ENCODE data around the gene CHST8.
A peak's percentile ranks its signal among the peaks of the same experiment; 100 is the strongest.

The CHST8 gene

DNA sequence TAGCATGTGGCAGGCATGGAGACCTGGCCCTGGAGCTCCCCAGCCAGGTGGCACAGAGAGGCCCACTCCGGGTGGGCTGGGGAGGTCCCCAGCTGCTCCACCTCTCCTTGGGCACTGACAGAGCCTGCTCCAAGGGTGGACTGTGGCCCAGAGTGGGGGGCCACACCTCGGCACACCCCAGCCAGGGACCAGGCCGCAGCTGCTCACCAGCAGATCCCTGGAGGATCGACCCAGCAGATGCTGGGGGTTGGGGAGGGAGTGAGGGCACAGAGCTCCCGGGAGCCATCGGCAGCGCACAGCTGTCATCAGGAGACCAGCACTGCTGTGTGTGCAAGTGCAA lies 102.9 kb downstream of the CHST8 start:
- 77% methylated on average over 7 of the region's 7 CpGs for whole genome bisulfite sequencing
- Histone ChIP-seq H3K23ac (ENCODE audit: low read length in 2 of 2) (no peak overlapping the region), H2AK5ac (ENCODE audit: low read length, severe bottlenecking) (no peak overlapping the region), H3K79me1 (replicated peaks; ENCODE audit: low read length, poor library complexity, severe bottlenecking) (no peaks in the 10 kb centered on the region), H3K14ac (ENCODE audit: low read length in 2 of 2) (no peak overlapping the region), H3K27me3 (ENCODE audit: control insufficient read depth in 1 of 2, insufficient read depth in 1 of 2, low read length in 2 of 2) (peaks cover 0 to 8% of the 10 kb centered on the region in 2 experiments), H2BK5ac (ENCODE audit: low read depth, low read length, poor library complexity, severe bottlenecking) (no peak overlapping the region), H3K9ac (ENCODE audit: low read length) (no peak overlapping the region), H2BK12ac (ENCODE audit: low read length in 2 of 2) (no peak overlapping the region), H3K4me2 (ENCODE audit: low read length, poor library complexity, severe bottlenecking) (no peak overlapping the region), H3K36me3 (ENCODE audit: control insufficient read depth in 1 of 2, insufficient read depth in 2 of 2, low read depth in 1 of 2, low read length in 2 of 2) (no peaks in the 10 kb centered on the region), H2BK15ac (ENCODE audit: low read depth, poor library complexity, severe bottlenecking) (no peak overlapping the region), H3K4me1 (ENCODE audit: control insufficient read depth, insufficient read depth, low read depth, low read length) (peaks cover 2% of the 10 kb centered on the region), H3K27ac (ENCODE audit: low read length, poor library complexity, severe bottlenecking) (no peak overlapping the region), H4K91ac (ENCODE audit: low read length) (no peak overlapping the region), H4K8ac (ENCODE audit: low read length) (no peak overlapping the region), H2AFZ (ENCODE audit: low read depth, low read length) (no peak overlapping the region), H3K4me3 (ENCODE audit: insufficient read depth in 1 of 2, low read depth in 1 of 2, low read length in 2 of 2) (no peak overlapping the region), H3K4ac (ENCODE audit: low read depth in 1 of 2, low read length in 2 of 2) (no peak overlapping the region), H2BK120ac (ENCODE audit: low read depth, low read length) (no peak overlapping the region), H3K18ac (ENCODE audit: low read depth in 1 of 2, low read length in 2 of 2) (no peak overlapping the region), H3K9me3 (ENCODE audit: control insufficient read depth, low read length) (peaks cover 11% of the 10 kb centered on the region)
- no peak for DNase-seq

DNA sequence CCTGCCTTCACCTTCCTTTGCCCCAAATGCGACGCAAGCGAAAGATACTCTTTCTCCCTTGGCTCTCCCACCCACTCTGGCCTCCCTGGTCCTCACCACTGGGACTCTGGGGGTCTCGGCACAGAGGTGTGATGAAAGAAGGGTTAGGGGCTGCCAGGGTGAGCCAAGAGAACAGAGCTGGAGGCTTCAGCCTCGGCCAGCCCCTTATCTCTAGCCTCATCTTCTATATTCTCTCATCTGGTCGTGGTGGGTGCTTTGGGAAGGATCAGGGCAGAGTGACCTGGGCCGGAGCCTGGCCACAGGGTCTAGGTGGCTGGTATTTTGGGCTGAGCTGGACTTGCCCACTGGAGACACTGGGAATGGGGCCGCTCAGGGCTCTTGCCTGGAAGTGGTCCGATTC lies 103.8 kb downstream of the CHST8 start:
- H3K4ac ChIP-seq (ENCODE audit: low read depth in 1 of 2, low read length in 2 of 2) = no peak overlapping the region
- H2BK15ac ChIP-seq (ENCODE audit: low read depth, poor library complexity, severe bottlenecking) = no peak overlapping the region
- no peak overlapping the region for H2AFZ ChIP-seq (ENCODE audit: low read depth, low read length)
- H3K14ac ChIP-seq (ENCODE audit: low read length in 2 of 2) = no peak overlapping the region
- no peaks in the 10 kb centered on the region for H3K36me3 ChIP-seq (ENCODE audit: control insufficient read depth in 1 of 2, insufficient read depth in 2 of 2, low read depth in 1 of 2, low read length in 2 of 2)
- H2BK120ac ChIP-seq (ENCODE audit: low read depth, low read length) = no peak overlapping the region
- peaks cover 12% of the 10 kb centered on the region for H3K9me3 ChIP-seq (ENCODE audit: control insufficient read depth, low read length)
- H3K4me2 ChIP-seq (ENCODE audit: low read length, poor library complexity, severe bottlenecking) = no peak overlapping the region
- no peaks in the 10 kb centered on the region for H3K79me1 ChIP-seq (replicated peaks; ENCODE audit: low read length, poor library complexity, severe bottlenecking)
- no peak overlapping the region for H2BK12ac ChIP-seq (ENCODE audit: low read length in 2 of 2)
- no peak overlapping the region for H3K23ac ChIP-seq (ENCODE audit: low read length in 2 of 2)
- H2BK5ac ChIP-seq (ENCODE audit: low read depth, low read length, poor library complexity, severe bottlenecking) = no peak overlapping the region
- no peak overlapping the region for H4K8ac ChIP-seq (ENCODE audit: low read length)
- no peak overlapping the region for H2AK5ac ChIP-seq (ENCODE audit: low read length, severe bottlenecking)
- H3K4me3 ChIP-seq (ENCODE audit: insufficient read depth in 1 of 2, low read depth in 1 of 2, low read length in 2 of 2) = no peak overlapping the region
- H3K4me1 ChIP-seq (ENCODE audit: control insufficient read depth, insufficient read depth, low read depth, low read length) = peaks cover 2% of the 10 kb centered on the region
- no peak overlapping the region for H4K91ac ChIP-seq (ENCODE audit: low read length)
- H3K27me3 ChIP-seq (ENCODE audit: control insufficient read depth in 1 of 2, insufficient read depth in 1 of 2, low read length in 2 of 2) = peaks cover 0 to 8% of the 10 kb centered on the region in 2 experiments
- H3K27ac ChIP-seq (ENCODE audit: low read length, poor library complexity, severe bottlenecking) = no peak overlapping the region
- DNase-seq = no peak
- 85% methylated on average over 4 of the region's 9 CpGs for WGBS
- no peak overlapping the region for H3K18ac ChIP-seq (ENCODE audit: low read depth in 1 of 2, low read length in 2 of 2)
- H3K9ac ChIP-seq (ENCODE audit: low read length) = no peak overlapping the region

DNA sequence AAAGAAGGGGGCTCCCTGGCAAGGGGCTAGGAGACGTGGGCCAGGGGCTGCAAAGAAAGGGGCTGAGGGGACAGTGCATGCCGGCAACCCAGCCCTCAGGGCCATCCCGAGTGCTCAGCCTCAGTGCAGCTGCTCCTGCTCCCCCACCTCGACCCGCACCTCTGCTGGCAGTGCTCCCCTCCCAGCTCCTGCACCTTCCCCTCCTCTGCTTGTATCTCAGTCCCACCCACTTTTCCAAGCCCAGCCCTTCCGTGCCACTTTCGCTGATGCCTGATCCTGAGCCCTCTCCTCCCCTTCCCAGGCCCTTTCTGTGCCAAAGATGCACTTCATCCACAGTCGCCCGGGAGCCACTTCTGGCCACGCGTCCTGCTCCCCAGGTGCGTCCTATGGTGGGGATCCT lies 105.0 kb downstream of the CHST8 start:
- Histone ChIP-seq H3K23ac (ENCODE audit: low read length in 2 of 2) (no peak overlapping the region), H3K4me1 (ENCODE audit: control insufficient read depth, insufficient read depth, low read depth, low read length) (peaks cover 2% of the 10 kb centered on the region), H2AFZ (ENCODE audit: low read depth, low read length) (no peak overlapping the region), H4K8ac (ENCODE audit: low read length) (no peak overlapping the region), H2BK120ac (ENCODE audit: low read depth, low read length) (no peak overlapping the region), H3K9ac (ENCODE audit: low read length) (no peak overlapping the region), H2BK5ac (ENCODE audit: low read depth, low read length, poor library complexity, severe bottlenecking) (no peak overlapping the region), H3K79me1 (replicated peaks; ENCODE audit: low read length, poor library complexity, severe bottlenecking) (no peaks in the 10 kb centered on the region), H2BK15ac (ENCODE audit: low read depth, poor library complexity, severe bottlenecking) (no peak overlapping the region), H3K9me3 (ENCODE audit: control insufficient read depth, low read length) (peaks cover 12% of the 10 kb centered on the region), H2BK12ac (ENCODE audit: low read length in 2 of 2) (no peak overlapping the region), H2AK5ac (ENCODE audit: low read length, severe bottlenecking) (no peak overlapping the region), H3K36me3 (ENCODE audit: control insufficient read depth in 1 of 2, insufficient read depth in 2 of 2, low read depth in 1 of 2, low read length in 2 of 2) (no peaks in the 10 kb centered on the region), H3K4me2 (ENCODE audit: low read length, poor library complexity, severe bottlenecking) (no peak overlapping the region), H3K14ac (ENCODE audit: low read length in 2 of 2) (no peak overlapping the region), H3K18ac (ENCODE audit: low read depth in 1 of 2, low read length in 2 of 2) (no peak overlapping the region), H3K27me3 (ENCODE audit: control insufficient read depth in 1 of 2, insufficient read depth in 1 of 2, low read length in 2 of 2) (peaks cover 0 to 8% of the 10 kb centered on the region in 2 experiments), H3K27ac (ENCODE audit: low read length, poor library complexity, severe bottlenecking) (no peak overlapping the region), H3K4ac (ENCODE audit: low read depth in 1 of 2, low read length in 2 of 2) (no peak overlapping the region), H3K4me3 (ENCODE audit: insufficient read depth in 1 of 2, low read depth in 1 of 2, low read length in 2 of 2) (no peak overlapping the region), H4K91ac (ENCODE audit: low read length) (no peak overlapping the region)
- no peak for DNase-seq
- 74% methylated on average over 12 of the region's 12 CpGs for WGBS

DNA sequence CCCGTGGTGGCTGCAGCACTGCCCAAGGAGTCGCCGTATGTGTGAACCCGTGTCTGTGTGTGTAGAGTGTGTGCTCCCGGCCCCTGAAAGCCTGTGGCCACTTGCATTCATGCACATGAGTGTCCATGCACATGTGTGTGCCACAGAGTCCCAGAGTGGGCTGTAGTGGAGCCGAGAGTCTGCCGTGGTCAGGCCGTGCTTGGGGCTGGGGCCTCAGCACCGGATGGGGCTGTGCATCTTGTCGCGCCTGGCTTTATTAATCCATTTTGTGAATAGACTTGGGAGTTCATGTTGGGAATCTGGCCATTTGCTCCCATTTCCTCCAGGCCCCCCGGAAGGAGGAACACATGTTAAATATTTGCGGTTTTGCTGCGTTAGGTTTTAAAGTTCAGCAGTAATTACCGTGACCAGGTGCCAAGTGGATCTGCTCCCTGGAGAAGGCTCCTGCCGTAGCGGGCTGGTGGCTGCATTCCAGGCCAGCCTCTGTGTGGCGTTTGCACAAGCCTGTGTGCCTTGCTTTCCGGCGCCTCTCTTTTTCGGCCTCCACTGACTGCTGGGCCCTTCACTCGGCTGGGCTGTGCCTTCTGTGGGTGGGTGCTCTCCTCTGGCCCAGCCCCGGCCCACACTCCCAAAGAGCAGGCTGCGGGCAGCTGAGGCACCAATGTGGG lies 105.7 kb downstream of the CHST8 start:
- no peak overlapping the region for H2BK12ac ChIP-seq (ENCODE audit: low read length in 2 of 2)
- no peaks in the 10 kb centered on the region for H3K36me3 ChIP-seq (ENCODE audit: control insufficient read depth in 1 of 2, insufficient read depth in 2 of 2, low read depth in 1 of 2, low read length in 2 of 2)
- no peak for DNase-seq
- H3K4me3 ChIP-seq (ENCODE audit: insufficient read depth in 1 of 2, low read depth in 1 of 2, low read length in 2 of 2) = peak overlapping the region in 1 of 2 experiments; percentile 31
- no peak overlapping the region for H3K9ac ChIP-seq (ENCODE audit: low read length)
- no peak overlapping the region for H2AK5ac ChIP-seq (ENCODE audit: low read length, severe bottlenecking)
- WGBS = 81% methylated on average over 24 of the region's 24 CpGs
- H2BK5ac ChIP-seq (ENCODE audit: low read depth, low read length, poor library complexity, severe bottlenecking) = no peak overlapping the region
- H2BK15ac ChIP-seq (ENCODE audit: low read depth, poor library complexity, severe bottlenecking) = no peak overlapping the region
- no peak overlapping the region for H3K18ac ChIP-seq (ENCODE audit: low read depth in 1 of 2, low read length in 2 of 2)
- H3K27me3 ChIP-seq (ENCODE audit: control insufficient read depth in 1 of 2, insufficient read depth in 1 of 2, low read length in 2 of 2) = peaks cover 0 to 8% of the 10 kb centered on the region in 2 experiments
- H4K8ac ChIP-seq (ENCODE audit: low read length) = no peak overlapping the region
- H3K27ac ChIP-seq (ENCODE audit: low read length, poor library complexity, severe bottlenecking) = no peak overlapping the region
- H3K14ac ChIP-seq (ENCODE audit: low read length in 2 of 2) = no peak overlapping the region
- no peak overlapping the region for H2AFZ ChIP-seq (ENCODE audit: low read depth, low read length)
- no peak overlapping the region for H3K23ac ChIP-seq (ENCODE audit: low read length in 2 of 2)
- H3K79me1 ChIP-seq (replicated peaks; ENCODE audit: low read length, poor library complexity, severe bottlenecking) = no peaks in the 10 kb centered on the region
- H3K4me2 ChIP-seq (ENCODE audit: low read length, poor library complexity, severe bottlenecking) = no peak overlapping the region
- H2BK120ac ChIP-seq (ENCODE audit: low read depth, low read length) = no peak overlapping the region
- no peak overlapping the region for H4K91ac ChIP-seq (ENCODE audit: low read length)
- no peak overlapping the region for H3K4ac ChIP-seq (ENCODE audit: low read depth in 1 of 2, low read length in 2 of 2)
- H3K4me1 ChIP-seq (ENCODE audit: control insufficient read depth, insufficient read depth, low read depth, low read length) = peaks cover 2% of the 10 kb centered on the region
- peaks cover 12% of the 10 kb centered on the region for H3K9me3 ChIP-seq (ENCODE audit: control insufficient read depth, low read length)
